Neural crest cell (in vitro differentiated cells): ENCODE results near the gene PILRB. TPM values are rescaled to one million over a fixed set of nuclear protein-coding genes. Genes with fewer than 3 reads are reported as not detected.

Experiments
- DNase-seq: peaks from one replicate; pipeline ENCODE4 v3.0.0; 2021; ENCODE audit warnings: low read depth, mixed read lengths, low spot score
- H3K27ac Mint-ChIP-seq: one replicate; pipeline ENCODE4 v1.8.0; 2021; ENCODE audit warnings: mild to moderate bottlenecking, mixed read lengths; ENCODE audit not compliant: unreplicated experiment
- H3K27me3 Mint-ChIP-seq: 2 replicates; pipeline ENCODE4 v1.8.0; 2021; ENCODE audit warnings: low read depth, mild to moderate bottlenecking, mixed read lengths
- H3K36me3 Mint-ChIP-seq: 2 replicates; pipeline ENCODE4 v1.8.0; 2021; ENCODE audit warnings: low read depth, mild to moderate bottlenecking, mixed read lengths
- H3K4me1 Mint-ChIP-seq: 2 replicates; pipeline ENCODE4 v1.8.0; 2021; ENCODE audit warnings: mixed read lengths
- H3K4me3 Mint-ChIP-seq: one replicate; pipeline ENCODE4 v1.8.0; 2021; ENCODE audit warnings: mild to moderate bottlenecking, mixed read lengths
- H3K9me3 Mint-ChIP-seq: 2 replicates; pipeline ENCODE4 v1.8.0; 2021; ENCODE audit warnings: mixed read lengths
- total RNA-seq: library from RNA; stranded (reverse); gene quantifications from 2 replicates; pipeline ENCODE4 v1.2.1, GENCODE V29; 2021
- TF ChIP-seq, protein P1 (sequence below): fragments of 200-600 bp; sonication (generic); conservative IDR thresholded peaks from 2 replicates; pipeline ENCODE4 v1.5.0; 2021; ENCODE audit warnings: antibody characterized with exemption, mild to moderate bottlenecking

The PILRB gene
- total RNA-seq, 1 donor from 2014 or later: 36.5 TPM

DNA sequence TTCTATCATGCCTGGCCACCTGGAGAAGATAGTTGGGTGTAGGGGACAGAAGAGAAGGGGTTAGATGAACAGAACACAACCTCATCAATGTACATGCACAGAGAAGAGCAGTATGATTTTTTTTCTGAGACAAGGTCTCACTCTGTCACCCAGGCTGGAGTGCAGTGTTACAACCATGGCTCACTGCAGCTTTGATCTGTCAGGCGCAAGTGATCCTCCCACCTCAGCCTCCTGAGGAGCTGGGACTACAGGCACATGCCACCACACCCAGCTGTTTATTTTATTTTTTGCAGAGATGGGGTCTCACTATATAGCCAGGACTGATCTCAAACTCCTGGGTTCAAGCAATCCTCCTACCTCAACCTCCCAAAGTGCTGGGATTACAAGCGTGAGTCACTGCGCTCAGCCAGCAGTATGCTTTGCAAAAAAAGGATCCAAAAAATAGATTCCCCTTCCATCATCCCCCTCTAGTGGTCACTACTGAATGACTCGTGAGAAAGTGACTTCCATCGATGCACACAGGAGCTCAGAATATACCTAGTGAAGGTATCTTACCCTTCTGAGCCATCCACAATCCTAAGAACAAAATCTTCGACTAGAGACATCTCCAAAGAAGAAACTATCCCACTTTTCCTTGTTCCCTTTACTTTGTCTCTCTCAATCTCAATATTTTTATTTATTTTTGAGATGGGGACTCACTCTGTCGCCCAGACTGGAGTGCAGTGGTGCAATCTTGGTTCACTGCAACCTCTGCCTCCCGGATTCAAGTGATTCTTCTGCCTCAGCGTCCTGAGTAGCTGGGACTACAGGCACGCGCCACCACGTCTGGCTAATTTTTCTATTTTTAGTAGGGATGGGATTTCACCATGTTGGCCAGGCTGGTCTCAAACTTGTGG lies 49.6 kb downstream of the PILRB start:
- peak; percentile 17 for DNase-seq
- H3K27me3 Mint-ChIP-seq: peaks cover 31% of the 10 kb centered on the region
- TF ChIP-seq, protein P1, sequence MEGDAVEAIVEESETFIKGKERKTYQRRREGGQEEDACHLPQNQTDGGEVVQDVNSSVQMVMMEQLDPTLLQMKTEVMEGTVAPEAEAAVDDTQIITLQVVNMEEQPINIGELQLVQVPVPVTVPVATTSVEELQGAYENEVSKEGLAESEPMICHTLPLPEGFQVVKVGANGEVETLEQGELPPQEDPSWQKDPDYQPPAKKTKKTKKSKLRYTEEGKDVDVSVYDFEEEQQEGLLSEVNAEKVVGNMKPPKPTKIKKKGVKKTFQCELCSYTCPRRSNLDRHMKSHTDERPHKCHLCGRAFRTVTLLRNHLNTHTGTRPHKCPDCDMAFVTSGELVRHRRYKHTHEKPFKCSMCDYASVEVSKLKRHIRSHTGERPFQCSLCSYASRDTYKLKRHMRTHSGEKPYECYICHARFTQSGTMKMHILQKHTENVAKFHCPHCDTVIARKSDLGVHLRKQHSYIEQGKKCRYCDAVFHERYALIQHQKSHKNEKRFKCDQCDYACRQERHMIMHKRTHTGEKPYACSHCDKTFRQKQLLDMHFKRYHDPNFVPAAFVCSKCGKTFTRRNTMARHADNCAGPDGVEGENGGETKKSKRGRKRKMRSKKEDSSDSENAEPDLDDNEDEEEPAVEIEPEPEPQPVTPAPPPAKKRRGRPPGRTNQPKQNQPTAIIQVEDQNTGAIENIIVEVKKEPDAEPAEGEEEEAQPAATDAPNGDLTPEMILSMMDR: peak; percentile 73
- no peak overlapping the region for H3K4me3 Mint-ChIP-seq
- H3K4me1 Mint-ChIP-seq: no peaks in the 10 kb centered on the region
- no peaks in the 10 kb centered on the region for H3K9me3 Mint-ChIP-seq
- H3K27ac Mint-ChIP-seq: no peak overlapping the region
- no peaks in the 10 kb centered on the region for H3K36me3 Mint-ChIP-seq

DNA sequence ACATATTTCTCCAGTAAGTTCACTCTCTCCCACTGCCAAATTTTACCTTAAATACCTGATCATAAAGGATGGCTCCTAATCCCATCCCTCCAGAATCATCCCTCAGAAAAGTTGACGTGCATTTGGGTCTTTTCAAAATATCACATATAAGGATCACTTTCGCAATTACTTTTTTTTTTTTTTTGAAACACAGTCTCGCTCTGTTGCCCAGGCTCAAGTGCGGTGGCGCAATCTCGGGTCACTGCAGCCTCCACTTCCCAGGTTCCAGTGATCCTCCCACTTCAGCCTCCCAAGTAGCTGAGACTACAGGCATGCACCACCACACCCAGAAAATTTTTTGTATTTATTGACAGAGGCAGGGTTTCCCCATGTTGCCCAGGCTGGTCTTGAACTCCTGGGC lies 53.2 kb downstream of the PILRB start:
- Mint-ChIP-seq H3K27ac (no peak overlapping the region), H3K9me3 (no peaks in the 10 kb centered on the region), H3K4me3 (no peak overlapping the region), H3K36me3 (no peaks in the 10 kb centered on the region), H3K4me1 (no peaks in the 10 kb centered on the region), H3K27me3 (peaks cover 28% of the 10 kb centered on the region)
- TF ChIP-seq, protein P1: no peak
- DNase-seq: no peak

DNA sequence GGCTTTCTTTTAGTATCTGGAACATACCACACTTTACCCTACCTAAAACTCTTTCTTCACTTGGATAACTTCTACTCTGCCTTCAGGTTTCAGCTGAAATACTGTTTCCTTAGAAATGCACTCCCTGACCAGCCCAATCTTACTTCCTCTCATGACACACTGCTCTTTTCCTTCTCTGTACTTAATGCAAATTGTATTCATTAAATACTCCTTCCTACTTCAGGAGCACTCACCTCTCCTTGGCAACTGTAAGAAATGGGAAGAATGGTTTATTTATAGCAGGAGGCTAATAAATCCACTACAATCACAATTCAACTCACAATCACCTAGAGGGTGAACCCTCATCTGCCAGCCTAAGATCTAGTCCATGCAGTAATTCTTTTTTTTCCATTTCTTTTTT lies 55.4 kb downstream of the PILRB start:
- Mint-ChIP-seq H3K4me3 (no peak overlapping the region), H3K27me3 (peaks cover 14% of the 10 kb centered on the region), H3K4me1 (no peaks in the 10 kb centered on the region), H3K27ac (no peak overlapping the region), H3K9me3 (no peaks in the 10 kb centered on the region), H3K36me3 (no peaks in the 10 kb centered on the region)
- no peak for DNase-seq
- TF ChIP-seq, protein P1: no peak

DNA sequence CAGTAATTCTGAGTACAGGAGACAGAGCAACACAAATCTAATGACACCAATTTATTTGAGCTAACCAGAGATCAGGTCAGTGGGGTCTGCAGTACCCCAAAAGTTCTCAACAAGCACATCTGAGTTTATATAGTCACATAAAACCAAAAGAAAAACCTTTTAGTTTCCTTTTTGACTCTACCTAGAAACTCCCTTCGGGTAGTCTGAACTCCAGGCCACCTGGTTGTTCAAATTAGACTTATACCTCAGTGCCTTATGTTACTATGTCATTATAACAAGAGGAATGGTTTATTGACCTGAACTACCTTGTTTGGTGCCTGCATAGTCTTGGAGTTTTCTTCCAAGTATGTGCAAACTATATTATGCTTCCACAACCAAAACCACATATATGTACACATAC lies 56.0 kb downstream of the PILRB start:
- H3K27ac Mint-ChIP-seq: no peak overlapping the region
- DNase-seq: no peak
- H3K4me3 Mint-ChIP-seq: no peak overlapping the region
- peaks cover 14% of the 10 kb centered on the region for H3K27me3 Mint-ChIP-seq
- no peaks in the 10 kb centered on the region for H3K36me3 Mint-ChIP-seq
- TF ChIP-seq, protein P1: no peak
- H3K9me3 Mint-ChIP-seq: no peaks in the 10 kb centered on the region
- no peaks in the 10 kb centered on the region for H3K4me1 Mint-ChIP-seq

DNA sequence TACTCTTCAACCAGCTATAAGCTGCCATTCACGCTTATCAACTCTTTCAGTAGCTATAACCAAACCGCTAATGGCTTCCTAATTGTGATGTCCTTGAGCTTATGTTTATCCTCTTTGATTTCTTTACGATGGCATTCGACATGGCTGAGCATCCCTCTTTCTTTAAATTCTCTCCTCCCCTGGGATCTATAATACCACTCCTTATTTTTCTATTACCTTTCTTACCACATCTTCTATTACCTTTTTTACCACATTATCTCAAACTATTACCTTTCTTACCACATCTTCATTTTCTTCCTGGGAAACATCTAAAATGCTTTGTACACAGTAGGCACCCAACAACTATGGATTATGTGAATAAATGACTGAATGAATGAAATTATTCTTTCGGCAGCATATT lies 57.5 kb downstream of the PILRB start:
- TF ChIP-seq, protein P1: no peak
- H3K27me3 Mint-ChIP-seq: peaks cover 14% of the 10 kb centered on the region
- DNase-seq: no peak
- H3K36me3 Mint-ChIP-seq: no peaks in the 10 kb centered on the region
- H3K4me1 Mint-ChIP-seq: no peaks in the 10 kb centered on the region
- no peak overlapping the region for H3K4me3 Mint-ChIP-seq
- no peak overlapping the region for H3K27ac Mint-ChIP-seq
- H3K9me3 Mint-ChIP-seq: no peaks in the 10 kb centered on the region

Other genes starting within 250 kb of the PILRB start
- 82.0 and 88.9 TPM in 2 replicates for gene TAF6, start 238.8 kb upstream of the PILRB start, total RNA-seq
- 27.7 and 27.9 TPM in 2 replicates for gene CNPY4, start 238.5 kb upstream of the PILRB start, total RNA-seq
- 2.1 and 2.4 TPM in 2 replicates for gene MBLAC1, start 231.2 kb upstream of the PILRB start, total RNA-seq
- 134 and 135 TPM in 2 replicates for gene LAMTOR4, start 209.2 kb upstream of the PILRB start, total RNA-seq
- gene TRAPPC14, start 199.4 kb upstream of the PILRB start, total RNA-seq: 32.0 and 33.9 TPM in 2 replicates
- gene GAL3ST4, start 189.5 kb upstream of the PILRB start, total RNA-seq: 15.3 and 16.6 TPM in 2 replicates
- 97.8 and 106 TPM in 2 replicates for gene GPC2, start 180.7 kb upstream of the PILRB start, total RNA-seq
- gene STAG3, start 180.2 kb upstream of the PILRB start, total RNA-seq: 1.1 and 1.9 TPM in 2 replicates
- not detected in 2 replicates for gene PVRIG, start 138.2 kb upstream of the PILRB start, total RNA-seq
- not detected in 2 replicates for gene SPDYE3, start 50.4 kb upstream of the PILRB start, total RNA-seq
- gene PILRA, start 15.4 kb downstream of the PILRB start, total RNA-seq: 2.6 and 2.7 TPM in 2 replicates
- 1.8 and 2.0 TPM in 2 replicates for gene ZCWPW1, start 70.6 kb downstream of the PILRB start, total RNA-seq
- 46.9 and 49.8 TPM in 2 replicates for gene MEPCE, start 71.7 kb downstream of the PILRB start, total RNA-seq
- 39.5 and 42.1 TPM in 2 replicates for gene PPP1R35, start 78.4 kb downstream of the PILRB start, total RNA-seq
- 1.0 and 1.4 TPM in 2 replicates for gene SPACDR, start 106.1 kb downstream of the PILRB start, total RNA-seq
- gene TSC22D4, start 121.1 kb downstream of the PILRB start, total RNA-seq: 28.8 and 32.8 TPM in 2 replicates
- 4.8 and 5.2 TPM in 2 replicates for gene NYAP1, start 125.8 kb downstream of the PILRB start, total RNA-seq
- 11.6 and 13.3 TPM in 2 replicates for gene AGFG2, start 181.1 kb downstream of the PILRB start, total RNA-seq
- gene SAP25, start 215.8 kb downstream of the PILRB start, total RNA-seq: 3.4 and 4.6 TPM in 2 replicates
- gene LRCH4, start 228.0 kb downstream of the PILRB start, total RNA-seq: 44.2 and 46.6 TPM in 2 replicates
- gene FBXO24, start 228.2 kb downstream of the PILRB start, total RNA-seq: 0.50 and 0.61 TPM in 2 replicates
- gene PCOLCE, start 244.2 kb downstream of the PILRB start, total RNA-seq: 13.7 and 16.7 TPM in 2 replicates